Measurements from ENCODE around the gene ASMTL. TPM values are rescaled to one million over a fixed set of nuclear protein-coding genes. Genes with fewer than 3 reads are reported as not detected.
"Not testable (repeated sequence)": the region's sequence is repeated elsewhere in the genome, so short reads cannot be mapped to it uniquely, and the experiment has no call there.

Gene ASMTL
- total RNA-seq, 4 donors from 2014 or later: 3.4 to 20.3 (median 18.4) TPM

GRCh38 chrX:1476682-1477081 lies 24.0 kb upstream of the ASMTL start:
- Histone ChIP-seq H3K4me1 (peaks cover 0 to 6% (median 0%) of the 10 kb centered on the region in 4 donors), H3K27ac (no peak overlapping the region), H3K9me3 (no peaks in the 10 kb centered on the region), H3K27me3 (no peaks in the 10 kb centered on the region), H3K4me3 (no peak overlapping the region), H3K36me3 (no peaks in the 10 kb centered on the region)
- no peak for DNase-seq
- intact Hi-C loops (cut with DNase I; ENCODE audit: low total_unique reads): no loop called here
- WGBS, 2 donors (ENCODE audit: low coverage in 1 of 2): 91 to 100% methylated on average over 2 to 5 of the region's 5 CpGs
- in situ Hi-C loops (cut with MboI; ENCODE audit: low pct_ligation_motif_present in 1 of 4, low pct_unique_long_range_greater_than_20kb in 1 of 4, low sequenced_read_pairs in 3 of 4): no loop called here
- TF ChIP-seq EP300 (IDR thresholded peaks at IDR 0.05; ENCODE audit: low read depth): no peak
- TF ChIP-seq POLR2A (IDR thresholded peaks at IDR 0.05): no peak
- TF ChIP-seq POLR2AphosphoS5 (IDR thresholded peaks at IDR 0.05): no peak
- TF ChIP-seq CTCF (IDR thresholded peaks at IDR 0.05): no peak

GRCh38 chrX:1475881-1476280 lies 23.2 kb upstream of the ASMTL start:
- in situ Hi-C loops (cut with MboI; ENCODE audit: low pct_ligation_motif_present in 1 of 4, low pct_unique_long_range_greater_than_20kb in 1 of 4, low sequenced_read_pairs in 3 of 4) (no loop called here), intact Hi-C loops (cut with DNase I; ENCODE audit: low total_unique reads) (no loop called here)
- Histone ChIP-seq H3K36me3 (no peaks in the 10 kb centered on the region), H3K27ac (no peak overlapping the region), H3K27me3 (no peaks in the 10 kb centered on the region), H3K9me3 (no peaks in the 10 kb centered on the region), H3K4me3 (no peak overlapping the region), H3K4me1 (no peaks in the 10 kb centered on the region)
- no peak for TF ChIP-seq EP300 (IDR thresholded peaks at IDR 0.05; ENCODE audit: low read depth)
- no peak for TF ChIP-seq CTCF (IDR thresholded peaks at IDR 0.05)
- no peak for TF ChIP-seq POLR2A (IDR thresholded peaks at IDR 0.05)
- TF ChIP-seq POLR2AphosphoS5 (IDR thresholded peaks at IDR 0.05): no peak
- DNase-seq: no peak
- WGBS, 2 donors (ENCODE audit: low coverage in 1 of 2): 88% methylated on average over 1 of the region's 1 CpG; no CpG with 5 or more reads in 1 of the 2 donors

GRCh38 chrX:1475481-1475880 lies 22.8 kb upstream of the ASMTL start:
- no peak for DNase-seq
- no peaks in the 10 kb centered on the region for H3K4me1 ChIP-seq
- WGBS, 2 donors (ENCODE audit: low coverage in 1 of 2): 84 to 92% methylated on average over 4 of the region's 4 CpGs
- H3K4me3 ChIP-seq: no peak overlapping the region
- H3K36me3 ChIP-seq: no peaks in the 10 kb centered on the region
- intact Hi-C loops (cut with DNase I; ENCODE audit: low total_unique reads): no loop called here
- no peak for TF ChIP-seq EP300 (IDR thresholded peaks at IDR 0.05; ENCODE audit: low read depth)
- no peak for TF ChIP-seq POLR2A (IDR thresholded peaks at IDR 0.05)
- no peak for TF ChIP-seq POLR2AphosphoS5 (IDR thresholded peaks at IDR 0.05)
- no peak for TF ChIP-seq CTCF (IDR thresholded peaks at IDR 0.05)
- no peaks in the 10 kb centered on the region for H3K9me3 ChIP-seq
- no peaks in the 10 kb centered on the region for H3K27me3 ChIP-seq
- H3K27ac ChIP-seq: no peak overlapping the region
- in situ Hi-C loops (cut with MboI; ENCODE audit: low pct_ligation_motif_present in 1 of 4, low pct_unique_long_range_greater_than_20kb in 1 of 4, low sequenced_read_pairs in 3 of 4): no loop called here

- H3K4me1 ChIP-seq; H3K9me3 ChIP-seq; H3K4me3 ChIP-seq; H3K27me3 ChIP-seq; intact Hi-C loops (cut with DNase I; ENCODE audit: low total_unique reads); DNase-seq; H3K27ac ChIP-seq; H3K36me3 ChIP-seq: not testable (repeated sequence)
- in situ Hi-C loops (cut with MboI; ENCODE audit: low pct_ligation_motif_present in 1 of 4, low pct_unique_long_range_greater_than_20kb in 1 of 4, low sequenced_read_pairs in 3 of 4): loop anchor here in 3 of 4 donors (25.0 kb wide), 2 partner anchors 113 to 1138 kb away; partner anchors contain the start of gene AKAP17A (in 1 of the 3)
- WGBS, 2 donors (ENCODE audit: low coverage in 1 of 2): 80 to 82% methylated on average over 2 of the region's 2 CpGs
Measured at GRCh38 chrX:1474593-1474992, 21.9 kb upstream of the ASMTL start.

GRCh38 chrX:1472975-1473374 lies 20.3 kb upstream of the ASMTL start:
- H3K4me1 ChIP-seq: no peaks in the 10 kb centered on the region
- no peaks in the 10 kb centered on the region for H3K9me3 ChIP-seq
- H3K27ac ChIP-seq: no peak overlapping the region
- TF ChIP-seq POLR2AphosphoS5 (IDR thresholded peaks at IDR 0.05) (no peak), CTCF (IDR thresholded peaks at IDR 0.05) (no peak), EP300 (IDR thresholded peaks at IDR 0.05; ENCODE audit: low read depth) (no peak), POLR2A (IDR thresholded peaks at IDR 0.05) (no peak)
- intact Hi-C loops (cut with DNase I; ENCODE audit: low total_unique reads): no loop called here
- H3K27me3 ChIP-seq: no peaks in the 10 kb centered on the region
- in situ Hi-C loops (cut with MboI; ENCODE audit: low pct_ligation_motif_present in 1 of 4, low pct_unique_long_range_greater_than_20kb in 1 of 4, low sequenced_read_pairs in 3 of 4): loop anchor here in 3 of 4 donors (25.0 kb wide), 2 partner anchors 114 to 1139 kb away; partner anchors contain the start of gene AKAP17A (in 1 of the 3)
- H3K4me3 ChIP-seq: no peak overlapping the region
- 94 to 100% methylated on average over 2 of the region's 2 CpGs for WGBS, 2 donors (ENCODE audit: low coverage in 1 of 2)
- no peak for DNase-seq
- no peaks in the 10 kb centered on the region for H3K36me3 ChIP-seq
